ENCODE measurements around the gene ARHGAP25. TPM values are rescaled to one million over a fixed set of nuclear protein-coding genes. Genes with fewer than 3 reads are reported as not detected.
A peak's percentile ranks its signal among the peaks of the same experiment; 100 is the strongest.

The ARHGAP25 gene
- total and polyA plus RNA-seq, 8 donors: 1.4 to 8.4 (median 2.0) TPM

GRCh38 chr2:68766376-68766845 is 31.8 kb downstream of the ARHGAP25 start:
- DNase-seq (peak in 1 of 6 donors; percentile 41), ATAC-seq (peak in 3 of 4 donors; percentile 68 to 81 (median 74)), FAIRE-seq (no peak)
- no peak for TF ChIP-seq CTCF (IDR thresholded peaks at IDR 0.05)
- H3K9me3 ChIP-seq: no peaks in the 10 kb centered on the region
- WGBS, 2 donors: 30 to 34% methylated on average over 5 of the region's 5 CpGs
- peaks cover 4 to 22% (median 4%) of the 10 kb centered on the region in 3 donors for H3K4me1 ChIP-seq
- no peak overlapping the region for H3K27ac ChIP-seq
- H3K36me3 ChIP-seq: no peaks in the 10 kb centered on the region
- H3K4me3 ChIP-seq: no peak overlapping the region
- H3K27me3 ChIP-seq: no peaks in the 10 kb centered on the region
- intact Hi-C loops (cut with DNase I): no loop called here

- Histone ChIP-seq H3K4me1 (peaks cover 4 to 21% (median 5%) of the 10 kb centered on the region in 3 donors), H3K4me3 (no peak overlapping the region), H3K27ac (no peak overlapping the region), H3K9me3 (no peaks in the 10 kb centered on the region), H3K36me3 (no peaks in the 10 kb centered on the region), H3K27me3 (no peaks in the 10 kb centered on the region)
- DNase-seq (peak in 1 of 6 donors; percentile 34), ATAC-seq (no peak), FAIRE-seq (no peak)
- intact Hi-C loops (cut with DNase I): no loop called here
- TF ChIP-seq CTCF (IDR thresholded peaks at IDR 0.05): no peak
- WGBS, 2 donors: 71 to 82% methylated on average over 19 of the region's 19 CpGs
Measured at GRCh38 chr2:68767031-68767961, 32.7 kb downstream of the ARHGAP25 start.

GRCh38 chr2:68767996-68768395 is 33.4 kb downstream of the ARHGAP25 start:
- 74 to 87% methylated on average over 4 of the region's 4 CpGs for WGBS, 2 donors
- H3K27me3 ChIP-seq: no peaks in the 10 kb centered on the region
- H3K36me3 ChIP-seq: no peaks in the 10 kb centered on the region
- ATAC-seq: no peak
- no peak overlapping the region for H3K27ac ChIP-seq
- H3K4me3 ChIP-seq: no peak overlapping the region
- intact Hi-C loops (cut with DNase I): no loop called here
- H3K9me3 ChIP-seq: no peaks in the 10 kb centered on the region
- H3K4me1 ChIP-seq: peaks cover 4 to 17% (median 5%) of the 10 kb centered on the region in 3 donors
- no peak for DNase-seq
- TF ChIP-seq CTCF (IDR thresholded peaks at IDR 0.05): no peak
- FAIRE-seq: no peak

DNA sequence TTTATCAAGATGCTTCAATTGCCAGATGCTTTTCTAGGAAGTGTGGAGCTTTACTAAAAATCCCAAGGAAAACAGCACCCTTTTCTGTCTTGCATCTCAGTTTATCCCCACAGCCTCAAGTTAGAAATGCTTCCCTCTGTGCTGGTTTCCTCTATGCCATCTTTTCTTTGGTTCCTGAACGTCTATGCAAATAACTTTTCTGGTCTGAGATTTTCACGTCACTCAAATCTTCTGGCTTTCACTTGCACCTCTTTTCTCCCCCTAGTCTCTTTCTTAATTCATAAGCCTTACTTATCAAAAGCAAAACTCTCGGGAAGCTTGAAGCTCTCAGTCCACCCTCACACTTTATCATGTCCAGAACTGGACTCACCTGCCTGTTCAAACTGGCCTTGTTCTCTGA is 33.9 kb downstream of the ARHGAP25 start:
- Histone ChIP-seq H3K4me3 (no peak overlapping the region), H3K27me3 (no peaks in the 10 kb centered on the region), H3K27ac (no peak overlapping the region), H3K4me1 (peaks cover 4 to 12% (median 5%) of the 10 kb centered on the region in 3 donors), H3K36me3 (no peaks in the 10 kb centered on the region), H3K9me3 (no peaks in the 10 kb centered on the region)
- intact Hi-C loops (cut with DNase I): no loop called here
- no peak for FAIRE-seq
- no peak for TF ChIP-seq CTCF (IDR thresholded peaks at IDR 0.05)
- no peak for DNase-seq
- 68 to 80% methylated on average over 3 of the region's 3 CpGs for WGBS, 2 donors
- ATAC-seq: no peak

DNA sequence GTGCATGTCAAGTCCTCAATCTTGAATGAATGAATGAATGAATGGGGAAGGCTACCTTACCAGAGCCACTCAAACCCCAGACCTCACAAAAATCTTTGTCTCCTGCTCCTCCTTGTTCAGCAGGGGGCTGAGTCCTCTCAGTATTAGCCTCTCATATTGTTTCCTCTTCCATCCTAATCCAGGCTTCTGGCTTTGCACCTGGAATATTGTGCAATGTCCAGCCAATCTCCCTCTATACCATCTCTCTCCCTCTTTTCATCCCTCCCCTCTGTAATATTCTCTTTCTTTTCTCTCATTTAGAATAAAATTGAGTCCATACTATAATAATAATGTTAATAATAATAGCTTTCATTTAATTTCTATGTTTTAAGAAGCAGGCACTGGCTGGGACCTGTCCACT is 34.3 kb downstream of the ARHGAP25 start:
- H3K27me3 ChIP-seq: no peaks in the 10 kb centered on the region
- intact Hi-C loops (cut with DNase I): no loop called here
- no peaks in the 10 kb centered on the region for H3K36me3 ChIP-seq
- no peak overlapping the region for H3K4me3 ChIP-seq
- no peak overlapping the region for H3K27ac ChIP-seq
- ATAC-seq: no peak
- FAIRE-seq: no peak
- TF ChIP-seq CTCF (IDR thresholded peaks at IDR 0.05): no peak
- H3K9me3 ChIP-seq: no peaks in the 10 kb centered on the region
- peaks cover 4 to 11% (median 5%) of the 10 kb centered on the region in 3 donors for H3K4me1 ChIP-seq
- no peak for DNase-seq

All from pancreas (tissue), 10 donors.